ENCODE results near the gene NAA30.

DNA sequence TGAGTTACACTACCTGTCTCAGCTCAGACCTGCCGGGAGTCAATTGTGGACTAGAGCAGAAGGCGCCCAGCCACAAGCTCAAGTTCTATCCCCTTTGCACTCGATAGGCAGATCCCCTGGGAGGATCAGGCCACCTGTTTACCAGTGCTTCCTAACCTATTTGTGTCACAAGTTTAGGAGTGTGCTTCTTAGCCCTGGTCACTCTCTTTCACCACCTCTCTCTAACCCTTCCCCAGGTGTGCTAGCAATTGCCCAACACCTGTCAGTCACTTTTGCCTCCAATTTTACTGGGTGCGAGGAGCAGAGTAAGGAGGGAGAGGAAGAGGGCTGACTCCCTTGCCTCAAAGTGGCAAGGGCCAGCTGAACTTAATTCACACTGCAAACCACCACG, 745 bp upstream of the NAA30 start:
- TF ChIP-seq, protein P1, sequence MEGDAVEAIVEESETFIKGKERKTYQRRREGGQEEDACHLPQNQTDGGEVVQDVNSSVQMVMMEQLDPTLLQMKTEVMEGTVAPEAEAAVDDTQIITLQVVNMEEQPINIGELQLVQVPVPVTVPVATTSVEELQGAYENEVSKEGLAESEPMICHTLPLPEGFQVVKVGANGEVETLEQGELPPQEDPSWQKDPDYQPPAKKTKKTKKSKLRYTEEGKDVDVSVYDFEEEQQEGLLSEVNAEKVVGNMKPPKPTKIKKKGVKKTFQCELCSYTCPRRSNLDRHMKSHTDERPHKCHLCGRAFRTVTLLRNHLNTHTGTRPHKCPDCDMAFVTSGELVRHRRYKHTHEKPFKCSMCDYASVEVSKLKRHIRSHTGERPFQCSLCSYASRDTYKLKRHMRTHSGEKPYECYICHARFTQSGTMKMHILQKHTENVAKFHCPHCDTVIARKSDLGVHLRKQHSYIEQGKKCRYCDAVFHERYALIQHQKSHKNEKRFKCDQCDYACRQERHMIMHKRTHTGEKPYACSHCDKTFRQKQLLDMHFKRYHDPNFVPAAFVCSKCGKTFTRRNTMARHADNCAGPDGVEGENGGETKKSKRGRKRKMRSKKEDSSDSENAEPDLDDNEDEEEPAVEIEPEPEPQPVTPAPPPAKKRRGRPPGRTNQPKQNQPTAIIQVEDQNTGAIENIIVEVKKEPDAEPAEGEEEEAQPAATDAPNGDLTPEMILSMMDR (IDR thresholded peaks at IDR 0.05) = no peak
- TF ChIP-seq POLR2AphosphoS5 (IDR thresholded peaks at IDR 0.05) = no peak
- TF ChIP-seq POLR2A (IDR thresholded peaks at IDR 0.05) = no peak
- TF ChIP-seq EP300 (IDR thresholded peaks at IDR 0.05) = no peak
